ENCODE measurements around the gene WBP2. TPM values are rescaled to one million over a fixed set of nuclear protein-coding genes. Genes with fewer than 3 reads are reported as not detected.

Gene WBP2
- total and polyA plus RNA-seq, 2 of the 13 experiments (the other 11 are each of a cell fraction or from before 2014, with no cell fraction given) = 29.2 to 29.5 TPM

DNA sequence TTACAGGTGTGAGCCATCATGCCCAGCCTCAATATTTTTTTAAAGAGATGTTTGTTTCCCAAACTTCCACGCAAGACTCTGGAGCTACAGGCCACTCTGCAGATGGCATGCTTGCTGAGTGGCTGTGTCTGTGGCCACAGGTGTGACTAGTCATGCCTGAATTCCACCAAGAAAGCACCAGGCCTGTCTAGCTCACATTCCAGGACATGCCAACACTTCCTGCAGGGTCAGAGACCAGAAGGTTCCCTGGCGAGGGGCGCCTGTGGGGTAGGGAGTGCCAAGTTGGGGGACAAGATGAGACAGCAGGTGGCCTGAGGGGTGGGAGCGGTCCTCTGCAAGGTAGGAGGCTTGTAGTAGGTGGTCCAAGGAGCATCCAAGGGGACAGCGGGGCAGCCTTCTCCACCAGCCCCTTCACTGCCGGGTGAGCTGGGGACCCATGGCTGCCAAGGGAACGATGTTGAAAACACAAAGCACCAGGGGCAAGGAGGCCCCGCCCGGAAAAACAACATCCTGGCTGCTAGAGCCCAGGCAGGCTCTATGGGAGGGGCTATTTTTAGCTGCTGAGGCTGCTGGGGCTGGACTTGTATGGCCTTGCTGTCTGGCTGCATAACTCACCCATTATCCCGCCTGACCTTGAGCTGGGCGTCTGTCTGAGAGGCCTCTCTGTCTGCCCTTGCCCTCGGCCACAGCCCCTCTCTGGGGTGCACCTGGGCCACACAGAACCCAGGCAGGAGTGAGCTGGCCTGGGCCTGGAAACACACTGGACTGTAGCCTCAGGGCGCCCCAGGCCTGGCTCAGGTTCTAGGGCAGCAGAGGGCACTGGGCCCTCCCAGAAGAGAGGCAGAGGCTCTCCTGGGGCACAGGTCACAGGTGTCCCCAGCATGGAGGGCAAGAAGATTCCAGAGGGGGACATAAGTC, 17.6 kb upstream of the WBP2 start (continued):
- TF ChIP-seq PRDM10 (CRISPR knock-in tag; IDR thresholded peaks at IDR 0.05; ENCODE audit: low read depth) (peak; percentile 93), ZNF234 (CRISPR knock-in tag; conservative IDR thresholded peaks at IDR 0.05) (no peak), ZNF674 (CRISPR knock-in tag; IDR thresholded peaks at IDR 0.05; ENCODE audit: low read depth) (no peak), ZNF512 (CRISPR knock-in tag; IDR thresholded peaks at IDR 0.05) (peak; percentile 86; the same call in 1 of the 2 replicates), ZBTB1 (CRISPR knock-in tag; IDR thresholded peaks at IDR 0.05; ENCODE audit: borderline replicate concordance) (0 out of 2 replicates have a peak, but pooled peaks have one; percentile 54), ZBTB25 (CRISPR knock-in tag; IDR thresholded peaks at IDR 0.05) (peak; percentile 86), SIX1 (CRISPR knock-in tag; IDR thresholded peaks at IDR 0.05; ENCODE audit: borderline replicate concordance) (0 out of 2 replicates have a peak, but pooled peaks have one; percentile 26), SALL1 (CRISPR knock-in tag; IDR thresholded peaks at IDR 0.05) (peak; percentile 98), ZNF282 (IDR thresholded peaks at IDR 0.05; ENCODE audit: partially characterized antibody) (no peak), BATF2 (CRISPR knock-in tag; IDR thresholded peaks at IDR 0.05) (no peak)
- TF ChIP-seq, protein P1, sequence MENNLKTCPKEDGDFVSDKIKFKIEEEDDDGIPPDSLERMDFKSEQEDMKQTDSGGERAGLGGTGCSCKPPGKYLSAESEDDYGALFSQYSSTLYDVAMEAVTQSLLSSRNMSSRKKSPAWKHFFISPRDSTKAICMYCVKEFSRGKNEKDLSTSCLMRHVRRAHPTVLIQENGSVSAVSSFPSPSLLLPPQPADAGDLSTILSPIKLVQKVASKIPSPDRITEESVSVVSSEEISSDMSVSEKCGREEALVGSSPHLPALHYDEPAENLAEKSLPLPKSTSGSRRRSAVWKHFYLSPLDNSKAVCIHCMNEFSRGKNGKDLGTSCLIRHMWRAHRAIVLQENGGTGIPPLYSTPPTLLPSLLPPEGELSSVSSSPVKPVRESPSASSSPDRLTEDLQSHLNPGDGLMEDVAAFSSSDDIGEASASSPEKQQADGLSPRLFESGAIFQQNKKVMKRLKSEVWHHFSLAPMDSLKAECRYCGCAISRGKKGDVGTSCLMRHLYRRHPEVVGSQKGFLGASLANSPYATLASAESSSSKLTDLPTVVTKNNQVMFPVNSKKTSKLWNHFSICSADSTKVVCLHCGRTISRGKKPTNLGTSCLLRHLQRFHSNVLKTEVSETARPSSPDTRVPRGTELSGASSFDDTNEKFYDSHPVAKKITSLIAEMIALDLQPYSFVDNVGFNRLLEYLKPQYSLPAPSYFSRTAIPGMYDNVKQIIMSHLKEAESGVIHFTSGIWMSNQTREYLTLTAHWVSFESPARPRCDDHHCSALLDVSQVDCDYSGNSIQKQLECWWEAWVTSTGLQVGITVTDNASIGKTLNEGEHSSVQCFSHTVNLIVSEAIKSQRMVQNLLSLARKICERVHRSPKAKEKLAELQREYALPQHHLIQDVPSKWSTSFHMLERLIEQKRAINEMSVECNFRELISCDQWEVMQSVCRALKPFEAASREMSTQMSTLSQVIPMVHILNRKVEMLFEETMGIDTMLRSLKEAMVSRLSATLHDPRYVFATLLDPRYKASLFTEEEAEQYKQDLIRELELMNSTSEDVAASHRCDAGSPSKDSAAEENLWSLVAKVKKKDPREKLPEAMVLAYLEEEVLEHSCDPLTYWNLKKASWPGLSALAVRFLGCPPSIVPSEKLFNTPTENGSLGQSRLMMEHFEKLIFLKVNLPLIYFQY (CRISPR knock-in tag; IDR thresholded peaks at IDR 0.05; ENCODE audit: borderline replicate concordance) = peak; percentile 98

Measured in HepG2 (cell line).